H9 (cell line): ENCODE results near the gene TULP3. TPM values are rescaled to one million over a fixed set of nuclear protein-coding genes. Genes with fewer than 3 reads are reported as not detected.

Source experiments
- DNase-seq: peaks from one replicate; pipeline ENCODE4 v3.0.0-alpha.2; 2017
- H2AFZ ChIP-seq: one replicate; pipeline ENCODE4 v1.6.1; 2013; ENCODE audit warnings: mild to moderate bottlenecking, low read length, control low read depth, moderate library complexity
- H2AK5ac ChIP-seq: 2 replicates; pipeline ENCODE4 v1.6.1; 2013; ENCODE audit warnings: low read length, control low read depth, mixed read lengths; ENCODE audit not compliant: insufficient read length
- H2BK120ac ChIP-seq: one replicate; pipeline ENCODE4 v1.6.1; 2013; ENCODE audit warnings: low read depth, mild to moderate bottlenecking, low read length, control low read depth, inconsistent platforms; ENCODE audit not compliant: poor library complexity, severe bottlenecking
- H2BK12ac ChIP-seq: 2 replicates; pipeline ENCODE4 v1.6.1; 2013; ENCODE audit warnings: low read length, control low read depth, mixed read lengths, low read depth; ENCODE audit not compliant: insufficient read length
- H2BK15ac ChIP-seq: 2 replicates; pipeline ENCODE4 v1.6.1; 2013; ENCODE audit warnings: low read depth, low read length, control low read depth
- H2BK20ac ChIP-seq: one replicate; pipeline ENCODE4 v1.6.1; 2013; ENCODE audit warnings: low read depth, mild to moderate bottlenecking, low read length, control low read depth, inconsistent platforms; ENCODE audit not compliant: poor library complexity, severe bottlenecking
- H2BK5ac ChIP-seq: 2 replicates; pipeline ENCODE4 v1.6.1; 2013; ENCODE audit warnings: low read length, control low read depth, mixed read lengths; ENCODE audit not compliant: insufficient read length
- H3K14ac ChIP-seq: 2 replicates; pipeline ENCODE4 v1.6.1; 2013; ENCODE audit warnings: low read length, control low read depth; ENCODE audit not compliant: insufficient read depth
- H3K18ac ChIP-seq: 2 replicates; pipeline ENCODE4 v1.6.1; 2013; ENCODE audit warnings: low read depth, mild to moderate bottlenecking, mixed read lengths, low read length, control low read depth; ENCODE audit not compliant: insufficient read length
- H3K23ac ChIP-seq: 2 replicates; pipeline ENCODE4 v1.6.1; 2013; ENCODE audit warnings: low read length, control low read depth, mixed read lengths, low read depth; ENCODE audit not compliant: insufficient read length
- H3K23me2 ChIP-seq: 2 replicates; pipeline ENCODE4 v1.6.1; 2013; ENCODE audit warnings: low read depth, mild to moderate bottlenecking, mixed read lengths, low read length, control low read depth; ENCODE audit not compliant: insufficient read length, poor library complexity, severe bottlenecking
- H3K27ac ChIP-seq: 2 replicates; pipeline ENCODE4 v1.5.1; 2013; ENCODE audit warnings: low read length, control low read depth, mixed read lengths, low read depth; ENCODE audit not compliant: insufficient read length
- H3K27me3 ChIP-seq: 2 replicates; pipeline ENCODE4 v1.6.1; 2013; ENCODE audit warnings: low read length, control low read depth, inconsistent platforms; ENCODE audit not compliant: insufficient read depth
- H3K4ac ChIP-seq: 2 replicates; pipeline ENCODE4 v1.6.1; 2013; ENCODE audit warnings: low read depth, mild to moderate bottlenecking, control low read depth, inconsistent platforms, low read length, moderate library complexity
- H3K4me1 ChIP-seq: 2 replicates; pipeline ENCODE4 v1.6.1; 2013; ENCODE audit warnings: low read length, control low read depth, inconsistent platforms; ENCODE audit not compliant: insufficient read depth
- H3K4me2 ChIP-seq: 2 replicates; pipeline ENCODE4 v1.6.1; 2013; ENCODE audit warnings: low read length, control low read depth, mixed read lengths; ENCODE audit not compliant: insufficient read length, insufficient read depth
- H3K56ac ChIP-seq: 2 replicates; pipeline ENCODE4 v1.6.1; 2013; ENCODE audit warnings: low read depth, mild to moderate bottlenecking, mixed read lengths, low read length, control low read depth; ENCODE audit not compliant: insufficient read length
- H3K79me1 ChIP-seq: 2 replicates; pipeline ENCODE4 v1.6.1; 2013; ENCODE audit warnings: low read depth, mild to moderate bottlenecking, moderate library complexity, low read length, control low read depth, inconsistent platforms; ENCODE audit not compliant: insufficient read depth, poor library complexity, severe bottlenecking
- H3K79me2 ChIP-seq: 2 replicates; pipeline ENCODE4 v1.6.1; 2013; ENCODE audit warnings: low read length, control low read depth, inconsistent platforms; ENCODE audit not compliant: insufficient read depth
- H3K9ac ChIP-seq: 2 replicates; pipeline ENCODE4 v1.6.1; 2013; ENCODE audit warnings: low read length, control low read depth, mixed read lengths; ENCODE audit not compliant: insufficient read length; ENCODE audit errors: extremely low read depth
- H3K9me3 ChIP-seq: one replicate; pipeline ENCODE4 v1.6.1; 2013; ENCODE audit warnings: low read depth, low read length, inconsistent platforms; ENCODE audit not compliant: control insufficient read depth
- H3T11ph ChIP-seq: one replicate; pipeline ENCODE4 v1.6.1; 2013; ENCODE audit warnings: mild to moderate bottlenecking, low read length, control low read depth, inconsistent platforms
- H4K20me1 ChIP-seq: one replicate; pipeline ENCODE4 v1.6.1; 2013; ENCODE audit not compliant: control insufficient read depth, insufficient read length, insufficient read depth
- H4K5ac ChIP-seq: 2 replicates; pipeline ENCODE4 v1.6.1; 2013; ENCODE audit warnings: low read depth, mild to moderate bottlenecking, mixed read lengths, low read length, control low read depth; ENCODE audit not compliant: insufficient read length
- H4K8ac ChIP-seq: replicated peaks from 2 replicates; pipeline ENCODE4 v1.6.1; 2013; ENCODE audit warnings: low read length, control low read depth, mixed read lengths, low read depth; ENCODE audit not compliant: insufficient read length
- H4K91ac ChIP-seq: 2 replicates; pipeline ENCODE4 v1.6.1; 2013; ENCODE audit warnings: low read depth, mild to moderate bottlenecking, moderate library complexity, mixed read lengths, low read length, control low read depth; ENCODE audit not compliant: insufficient read length
- H3K27ac Mint-ChIP-seq, 3 experiments: 2 replicates in 2 of 3; 3 replicates in 1 of 3; pipeline ENCODE4 v1.8.0; 2020 to 2021; ENCODE audit warnings: mixed read lengths in 3 of 3, mild to moderate bottlenecking in 1 of 3, moderate library complexity in 1 of 3
- H3K27me3 Mint-ChIP-seq: 2 replicates; pipeline ENCODE4 v1.8.0; 2021; ENCODE audit warnings: low read depth, mild to moderate bottlenecking, moderate library complexity, mixed read lengths
- H3K36me3 Mint-ChIP-seq, 3 experiments: 2 replicates in 2 of 3; 3 replicates in 1 of 3; pipeline ENCODE4 v1.8.0; 2020 to 2021; ENCODE audit warnings: low read depth in 3 of 3, mixed read lengths in 3 of 3; ENCODE audit not compliant: insufficient read depth in 1 of 3
- H3K4me1 Mint-ChIP-seq, 2 experiments: 2 replicates each; pipeline ENCODE4 v1.8.0; 2020; ENCODE audit warnings: mixed read lengths in 2 of 2
- H3K4me3 Mint-ChIP-seq, 2 experiments: 2 replicates in 1 of 2; 3 replicates in 1 of 2; pipeline ENCODE4 v1.8.0; 2020 to 2021; ENCODE audit warnings: mild to moderate bottlenecking in 2 of 2, mixed read lengths in 2 of 2, moderate library complexity in 1 of 2
- H3K9me3 Mint-ChIP-seq, 2 experiments: 2 replicates in 1 of 2; 3 replicates in 1 of 2; pipeline ENCODE4 v1.8.0; 2020; ENCODE audit warnings: mild to moderate bottlenecking in 2 of 2, mixed read lengths in 2 of 2, moderate library complexity in 1 of 2
- CTCF ChIP-seq: fragments of 200-600 bp; sonication (generic); conservative IDR thresholded peaks from 3 replicates; pipeline ENCODE4 v1.8.0; 2021; ENCODE audit warnings: antibody characterized with exemption, mild to moderate bottlenecking
- whole genome bisulfite sequencing: extraction: QIAGEN DNeasy Blood & Tissue Kit; methylation state at CpG from one replicate; pipeline ENCODE4 v1.1.7; 2013; ENCODE audit warnings: missing lambda C conversion rate, low lambda C conversion rate, mixed read lengths; ENCODE audit not compliant: insufficient read length; ENCODE audit errors: extremely low coverage; 5-methylcytosine and 5-hydroxymethylcytosine counted together
- total RNA-seq: library from RNA; stranded (reverse); gene quantifications from 2 replicates; pipeline ENCODE4 v1.2.1, GENCODE V29; 2021

TULP3 gene
- total RNA-seq, 1 experiment from 2014 or later = 22.3 TPM

GRCh38 chr12:2842948-2843347 is 47.7 kb upstream of the TULP3 start:
- Mint-ChIP-seq H3K36me3 (peaks cover 1 to 14% (median 10%) of the 10 kb centered on the region in 3 experiments; a peak in 3 of 7 replicates), H3K27ac (no peak overlapping the region), H3K27me3 (peaks cover under 1% of the 10 kb centered on the region; the same call in 1 of the 2 replicates), H3K9me3 (no peaks in the 10 kb centered on the region), H3K4me3 (no peak overlapping the region), H3K4me1 (peaks cover 19 to 22% of the 10 kb centered on the region in 2 experiments)
- Histone ChIP-seq H3K9ac (no peak overlapping the region), H3K4me1 (no peaks in the 10 kb centered on the region), H3K23ac (no peak overlapping the region), H2BK20ac (no peak overlapping the region), H2AFZ (no peak overlapping the region), H2AK5ac (no peak overlapping the region), H4K5ac (no peak overlapping the region), H2BK12ac (no peak overlapping the region), H2BK120ac (no peak overlapping the region), H3K27ac (no peak overlapping the region), H3K23me2 (no peaks in the 10 kb centered on the region), H3K4ac (no peak overlapping the region), H3K14ac (no peak overlapping the region), H3K18ac (no peak overlapping the region), H3K4me2 (no peak overlapping the region), H3T11ph (no peak overlapping the region), H3K9me3 (no peaks in the 10 kb centered on the region), H3K27me3 (no peaks in the 10 kb centered on the region), H2BK5ac (no peak overlapping the region), H4K20me1 (no peaks in the 10 kb centered on the region), H3K79me2 (no peaks in the 10 kb centered on the region), H3K79me1 (no peaks in the 10 kb centered on the region), H4K91ac (no peak overlapping the region), H4K8ac (no peak overlapping the region), H2BK15ac (no peak overlapping the region), H3K56ac (no peak overlapping the region)
- DNase-seq = no peak
- TF ChIP-seq CTCF = no peak
- no CpG with 5 or more reads among the region's 5 CpGs for WGBS
